GM18951 (cell line): ENCODE data around the gene HTATSF1.

ENCODE experiments used
- POLR2A ChIP-seq: IDR thresholded peaks from 4 replicates; pipeline ENCODE4 v1.6.1; 2011; ENCODE audit warnings: mild to moderate bottlenecking; ENCODE audit not compliant: insufficient read length, insufficient read depth; ENCODE audit errors: extremely low read depth
- in situ Hi-C: fragments of 300-500 bp; cut with MboI; formaldehyde crosslinking; loops from one replicate; pipeline ENCODE4 v1.12.0; 2022; ENCODE audit warnings: low sequenced_read_pairs, mixed read lengths, inconsistent platforms; ENCODE audit not compliant: unreplicated experiment

Gene HTATSF1

DNA sequence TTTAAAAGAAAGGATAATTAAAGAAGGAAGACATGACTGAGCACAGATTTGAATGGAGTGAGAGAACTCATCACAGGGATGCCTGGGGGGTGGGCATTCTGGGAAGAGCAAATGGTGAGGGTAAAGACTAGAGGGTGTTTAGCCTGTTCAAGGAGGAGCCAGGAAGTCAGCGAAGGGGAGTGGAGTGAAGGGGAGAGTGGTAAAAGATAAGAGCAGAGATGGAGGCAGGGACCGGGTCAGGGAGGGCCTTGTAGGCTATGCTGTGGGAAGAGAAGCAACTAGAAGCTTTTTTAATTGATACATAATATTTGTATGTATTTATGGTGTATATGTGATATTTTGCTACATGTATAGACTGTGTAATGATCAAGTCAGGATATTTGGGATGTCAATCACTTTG is 32.4 kb downstream of the HTATSF1 start:
- in situ Hi-C loops = no loop called here
- TF ChIP-seq POLR2A = no peak

DNA sequence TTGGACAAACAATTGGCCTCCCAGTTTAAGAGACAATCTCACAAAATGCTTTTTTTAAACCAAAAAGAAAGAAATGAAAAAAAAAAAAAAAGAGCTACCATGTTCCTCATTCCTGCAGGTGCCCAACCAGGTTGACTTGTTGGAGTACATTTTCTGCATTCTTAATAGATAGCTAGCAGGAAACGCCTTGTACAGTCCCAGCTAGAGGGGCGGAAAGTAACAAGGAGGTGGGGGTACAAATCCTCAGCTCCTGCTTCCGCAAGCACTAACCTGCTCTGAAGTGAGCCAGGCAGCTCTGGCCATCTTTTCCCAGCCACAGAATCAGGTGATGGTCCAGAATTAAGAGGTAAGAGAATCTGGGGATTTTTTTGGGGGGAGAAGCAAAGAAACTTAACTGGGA is 34.6 kb downstream of the HTATSF1 start, which contains the start of gene VGLL1:
Gene VGLL1, plus strand, starts transcription at position 265 of the 400 bp plus-strand sequence. CDS start 3,806 bp downstream, outside the sequence.
- TF ChIP-seq POLR2A = no peak

DNA sequence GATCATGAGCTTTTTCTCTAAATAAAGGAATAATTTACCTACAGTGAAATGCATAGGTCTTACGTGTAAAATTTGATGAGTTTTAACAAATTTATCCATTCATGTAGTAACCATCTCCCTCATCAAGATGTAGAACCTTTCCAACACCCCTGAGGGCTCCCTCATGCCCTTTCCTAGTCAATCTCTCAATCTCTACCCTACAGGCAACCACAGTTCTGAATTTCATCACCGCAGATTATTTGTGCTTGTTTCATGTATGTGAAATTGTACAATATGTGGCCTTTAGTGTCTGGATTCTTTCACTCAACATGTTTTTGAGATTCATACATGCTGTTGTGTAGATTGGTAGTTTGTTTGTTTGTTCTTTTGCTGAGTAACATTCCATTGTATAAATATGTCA is 36.7 kb downstream of the HTATSF1 start:
- in situ Hi-C loops = no loop called here

More for the DNA sequence above, 34.6 kb downstream of the HTATSF1 start, which contains the start of gene VGLL1:
- in situ Hi-C loops = no loop called here

GRCh38 chrX:136538811-136539210 is 41.4 kb downstream of the HTATSF1 start:
- in situ Hi-C loops = no loop called here
- no peak for TF ChIP-seq POLR2A

More for the DNA sequence above, 36.7 kb downstream of the HTATSF1 start:
- TF ChIP-seq POLR2A = no peak

DNA sequence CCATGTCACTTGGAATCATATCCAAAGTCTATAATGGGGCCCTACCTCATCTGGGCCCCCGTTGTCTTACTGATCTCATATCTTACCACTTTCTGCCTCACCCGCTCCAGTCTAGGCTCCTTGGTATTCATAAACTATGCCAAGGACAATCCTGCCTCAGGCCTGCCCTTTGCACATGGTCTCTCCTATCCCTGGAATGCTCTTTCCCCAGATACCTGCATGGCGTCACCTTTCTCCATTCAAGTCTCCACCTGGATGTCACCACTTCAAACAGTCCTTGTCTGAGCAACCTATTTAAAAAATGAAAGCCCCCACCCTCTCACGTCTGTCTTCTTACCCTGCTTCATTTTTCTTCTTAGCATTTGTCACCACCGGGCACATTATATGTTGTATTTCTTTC is 42.8 kb downstream of the HTATSF1 start:
- in situ Hi-C loops = no loop called here
- TF ChIP-seq POLR2A = no peak

- TF ChIP-seq POLR2A = no peak
- in situ Hi-C loops = no loop called here
Measured at GRCh38 chrX:136541294-136541693, 43.9 kb downstream of the HTATSF1 start.

DNA sequence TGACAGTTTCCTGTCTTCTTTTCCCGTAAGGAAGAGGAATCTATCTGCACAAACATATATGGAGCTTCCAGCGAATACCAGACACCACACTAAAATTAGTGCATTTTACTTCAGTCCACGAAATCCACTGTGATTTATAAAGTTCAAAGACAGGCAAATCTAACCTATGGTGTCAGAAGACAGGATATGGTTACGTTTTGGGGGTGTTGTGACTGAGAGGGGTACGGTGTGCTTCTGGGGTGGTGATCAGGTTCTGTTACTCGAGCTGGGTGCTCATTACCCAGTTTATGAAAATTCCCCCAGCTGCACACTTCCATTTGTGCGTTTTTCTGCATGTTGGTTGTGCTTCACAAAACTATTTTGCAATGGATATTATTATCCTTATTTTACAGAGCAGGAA is 44.9 kb downstream of the HTATSF1 start:
- no peak for TF ChIP-seq POLR2A
- in situ Hi-C loops = no loop called here

GRCh38 chrX:136546371-136546781 is 49.0 kb downstream of the HTATSF1 start:
- in situ Hi-C loops = no loop called here

GRCh38 chrX:136549226-136549625 is 51.8 kb downstream of the HTATSF1 start:
- no peak for TF ChIP-seq POLR2A
- in situ Hi-C loops = no loop called here

More at GRCh38 chrX:136546371-136546781, 49.0 kb downstream of the HTATSF1 start:
- TF ChIP-seq POLR2A = no peak

DNA sequence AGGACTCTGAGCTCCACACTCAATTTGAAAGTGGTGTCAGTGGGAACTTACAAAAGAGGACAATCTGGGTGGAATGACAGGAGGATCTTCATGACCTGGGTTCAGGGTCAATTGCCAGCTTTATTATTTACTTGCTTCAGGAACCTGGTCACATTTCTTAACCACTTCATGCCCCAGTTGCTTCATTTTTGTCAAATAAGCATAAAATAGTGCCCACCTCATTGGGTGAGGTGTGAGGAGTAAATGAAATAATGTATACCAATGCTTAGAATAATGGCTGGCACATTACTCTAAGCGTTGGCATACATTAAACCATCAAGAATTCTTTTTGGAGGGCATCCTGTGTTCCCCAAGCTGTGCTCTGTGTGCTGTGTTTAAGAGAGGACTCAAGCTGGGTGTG is 54.0 kb downstream of the HTATSF1 start:
- in situ Hi-C loops = no loop called here
- TF ChIP-seq POLR2A = no peak

DNA sequence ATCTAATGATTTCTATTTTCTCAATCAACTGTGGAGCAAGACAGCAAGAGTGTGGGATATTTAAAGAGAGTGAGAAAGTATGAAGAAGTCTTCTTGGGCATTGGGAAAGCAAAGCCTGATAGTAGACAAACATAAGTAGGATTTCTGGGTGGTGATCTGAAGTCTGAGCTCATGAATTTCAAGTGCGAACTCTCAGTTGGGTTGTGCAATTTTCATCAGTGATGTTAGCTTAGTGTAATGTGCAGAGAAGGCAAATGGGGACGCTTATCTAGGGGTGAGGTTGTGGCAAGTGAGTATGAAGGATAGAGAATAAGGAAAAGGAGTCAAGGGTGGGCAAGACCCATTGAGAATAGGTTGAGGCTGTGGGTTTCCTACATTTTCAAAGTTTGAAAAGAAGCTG is 58.3 kb downstream of the HTATSF1 start:
- TF ChIP-seq POLR2A = no peak
- in situ Hi-C loops = no loop called here
